SU-DHL-6 (cell line): ENCODE measurements around the gene CHL1.

ENCODE experiments used
- H2AFZ ChIP-seq: fragments of 200-600 bp; sonication (generic); 2 replicates; pipeline ENCODE4 v1.6.1; 2014; ENCODE audit warnings: low read depth, mild to moderate bottlenecking, moderate library complexity, mixed read lengths, antibody characterized with exemption, low read length; ENCODE audit not compliant: severe bottlenecking
- H3F3A ChIP-seq: fragments of 200-600 bp; shearing (Covaris generic); 2 replicates; pipeline ENCODE4 v1.6.0; 2016; ENCODE audit warnings: antibody characterized with exemption, mild to moderate bottlenecking; ENCODE audit not compliant: insufficient read depth
- H3K27ac ChIP-seq: fragments of 200-600 bp; sonication (generic); 2 replicates; pipeline ENCODE4 v1.5.1; 2016; ENCODE audit warnings: low read depth, mild to moderate bottlenecking, low read length, moderate library complexity, mixed read lengths
- H3K27me3 ChIP-seq: fragments of 200-600 bp; sonication (generic), shearing (Covaris generic); 2 replicates; pipeline ENCODE4 v1.6.0; 2014; ENCODE audit warnings: mild to moderate bottlenecking, low read length
- H3K36me3 ChIP-seq: fragments of 200-600 bp; sonication (generic); 2 replicates; pipeline ENCODE4 v1.6.1; 2014; ENCODE audit warnings: mild to moderate bottlenecking, low read length, mixed read lengths
- H3K4me2 ChIP-seq: fragments of 300-600, 200-600 bp; shearing (Covaris generic), sonication (generic); 2 replicates; pipeline ENCODE4 v1.6.0; 2014; ENCODE audit warnings: low read length, low read depth, mild to moderate bottlenecking; ENCODE audit not compliant: poor library complexity, severe bottlenecking
- H3K4me3 ChIP-seq: fragments of 200-600 bp; sonication (generic); 2 replicates; pipeline ENCODE4 v1.5.1; 2014; ENCODE audit warnings: antibody characterized with exemption, low read length, mild to moderate bottlenecking, mixed read lengths; ENCODE audit not compliant: insufficient read depth, poor library complexity, severe bottlenecking
- H3K79me2 ChIP-seq: fragments of 200-600 bp; sonication (generic); 2 replicates; pipeline ENCODE4 v1.6.1; 2014; ENCODE audit warnings: mild to moderate bottlenecking, low read length, moderate library complexity; ENCODE audit not compliant: insufficient read depth
- H3K9ac ChIP-seq: fragments of 200-600 bp; sonication (generic); 2 replicates; pipeline ENCODE4 v1.7.0; 2014; ENCODE audit warnings: mild to moderate bottlenecking, low read length
- H3K9me2 ChIP-seq: fragments of 200-600 bp; sonication (generic); replicated peaks from 2 replicates; pipeline ENCODE4 v1.6.1; 2014; ENCODE audit warnings: low read length; ENCODE audit not compliant: insufficient read depth
- H3K9me3 ChIP-seq: fragments of 200-600 bp; sonication (generic); 2 replicates; pipeline ENCODE4 v1.6.1; 2014; ENCODE audit warnings: low read length, mixed read lengths; ENCODE audit not compliant: insufficient read depth
- H4K20me1 ChIP-seq: fragments of 200-600 bp; sonication (generic); 2 replicates; pipeline ENCODE4 v1.6.1; 2014; ENCODE audit warnings: low read depth, mild to moderate bottlenecking, antibody characterized with exemption, low read length, moderate library complexity, mixed read lengths
- EZH2phosphoT487 ChIP-seq: fragments of 200-600 bp; sonication (generic), shearing (Covaris generic); conservative IDR thresholded peaks from 2 replicates; pipeline ENCODE4 v1.6.1; 2018; ENCODE audit warnings: mild to moderate bottlenecking, antibody characterized with exemption, low read length, moderate library complexity, mixed read lengths
- TF ChIP-seq, protein P1 (sequence below): fragments of 200-600 bp; sonication (generic); IDR thresholded peaks from one replicate; pipeline ENCODE4 v1.5.1; 2017; ENCODE audit warnings: antibody characterized with exemption, mild to moderate bottlenecking, low read length, moderate library complexity; ENCODE audit not compliant: insufficient read depth, poor library complexity, severe bottlenecking

Gene CHL1

GRCh38 chr3:435161-435560 lies 238.6 kb downstream of the CHL1 start:
- no peaks in the 10 kb centered on the region for H4K20me1 ChIP-seq
- no peak overlapping the region for H2AFZ ChIP-seq
- H3F3A ChIP-seq = no peaks in the 10 kb centered on the region
- no peak overlapping the region for H3K27ac ChIP-seq
- H3K9me3 ChIP-seq = no peaks in the 10 kb centered on the region
- no peaks in the 10 kb centered on the region for H3K27me3 ChIP-seq
- no peak overlapping the region for H3K4me3 ChIP-seq
- no peak overlapping the region for H3K9ac ChIP-seq
- H3K9me2 ChIP-seq = no peaks in the 10 kb centered on the region
- H3K4me2 ChIP-seq = no peak overlapping the region
- H3K79me2 ChIP-seq = no peaks in the 10 kb centered on the region
- TF ChIP-seq, protein P1, sequence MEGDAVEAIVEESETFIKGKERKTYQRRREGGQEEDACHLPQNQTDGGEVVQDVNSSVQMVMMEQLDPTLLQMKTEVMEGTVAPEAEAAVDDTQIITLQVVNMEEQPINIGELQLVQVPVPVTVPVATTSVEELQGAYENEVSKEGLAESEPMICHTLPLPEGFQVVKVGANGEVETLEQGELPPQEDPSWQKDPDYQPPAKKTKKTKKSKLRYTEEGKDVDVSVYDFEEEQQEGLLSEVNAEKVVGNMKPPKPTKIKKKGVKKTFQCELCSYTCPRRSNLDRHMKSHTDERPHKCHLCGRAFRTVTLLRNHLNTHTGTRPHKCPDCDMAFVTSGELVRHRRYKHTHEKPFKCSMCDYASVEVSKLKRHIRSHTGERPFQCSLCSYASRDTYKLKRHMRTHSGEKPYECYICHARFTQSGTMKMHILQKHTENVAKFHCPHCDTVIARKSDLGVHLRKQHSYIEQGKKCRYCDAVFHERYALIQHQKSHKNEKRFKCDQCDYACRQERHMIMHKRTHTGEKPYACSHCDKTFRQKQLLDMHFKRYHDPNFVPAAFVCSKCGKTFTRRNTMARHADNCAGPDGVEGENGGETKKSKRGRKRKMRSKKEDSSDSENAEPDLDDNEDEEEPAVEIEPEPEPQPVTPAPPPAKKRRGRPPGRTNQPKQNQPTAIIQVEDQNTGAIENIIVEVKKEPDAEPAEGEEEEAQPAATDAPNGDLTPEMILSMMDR = no peak
- TF ChIP-seq EZH2phosphoT487 = no peak
- no peaks in the 10 kb centered on the region for H3K36me3 ChIP-seq

GRCh38 chr3:436053-436452 lies 239.5 kb downstream of the CHL1 start:
- H2AFZ ChIP-seq = no peak overlapping the region
- no peak overlapping the region for H3K4me2 ChIP-seq
- H3K9me3 ChIP-seq = no peaks in the 10 kb centered on the region
- H3K36me3 ChIP-seq = no peaks in the 10 kb centered on the region
- no peak overlapping the region for H3K27ac ChIP-seq
- TF ChIP-seq, protein P1 = no peak
- TF ChIP-seq EZH2phosphoT487 = no peak
- no peaks in the 10 kb centered on the region for H3K27me3 ChIP-seq
- no peaks in the 10 kb centered on the region for H3F3A ChIP-seq
- H3K9me2 ChIP-seq = no peaks in the 10 kb centered on the region
- no peaks in the 10 kb centered on the region for H4K20me1 ChIP-seq
- H3K9ac ChIP-seq = no peak overlapping the region
- H3K4me3 ChIP-seq = no peak overlapping the region
- no peaks in the 10 kb centered on the region for H3K79me2 ChIP-seq

- H3K9me2 ChIP-seq = no peaks in the 10 kb centered on the region
- no peak for TF ChIP-seq EZH2phosphoT487
- TF ChIP-seq, protein P1 = no peak
- no peak overlapping the region for H2AFZ ChIP-seq
- no peak overlapping the region for H3K9ac ChIP-seq
- H4K20me1 ChIP-seq = no peaks in the 10 kb centered on the region
- H3K27me3 ChIP-seq = no peaks in the 10 kb centered on the region
- no peak overlapping the region for H3K4me2 ChIP-seq
- no peaks in the 10 kb centered on the region for H3K9me3 ChIP-seq
- no peaks in the 10 kb centered on the region for H3K79me2 ChIP-seq
- H3K36me3 ChIP-seq = no peaks in the 10 kb centered on the region
- H3F3A ChIP-seq = no peaks in the 10 kb centered on the region
- H3K27ac ChIP-seq = no peak overlapping the region
- no peak overlapping the region for H3K4me3 ChIP-seq
Measured at GRCh38 chr3:440826-441225, 244.3 kb downstream of the CHL1 start.

DNA sequence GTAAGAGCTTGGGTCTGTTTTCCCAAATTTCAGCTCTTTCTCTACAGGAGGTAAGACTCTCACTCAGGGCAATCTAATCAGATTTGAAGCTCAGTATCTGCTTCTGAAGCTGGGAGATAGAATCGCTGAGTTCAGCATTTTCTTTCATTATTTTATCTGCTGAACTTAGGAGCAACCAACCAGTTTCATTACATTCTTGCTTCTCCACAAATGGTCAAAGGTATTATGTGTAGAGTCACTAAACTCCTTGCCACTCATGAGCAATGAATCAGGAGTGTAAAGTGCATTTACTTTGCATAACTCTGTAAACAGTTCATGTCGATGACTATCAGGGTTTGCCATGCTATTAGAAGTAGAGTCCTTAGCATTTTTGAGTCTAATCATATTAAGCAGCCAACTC lies 249.4 kb downstream of the CHL1 start:
- H4K20me1 ChIP-seq = no peaks in the 10 kb centered on the region
- TF ChIP-seq, protein P1 = no peak
- TF ChIP-seq EZH2phosphoT487 = no peak
- H3K27me3 ChIP-seq = no peaks in the 10 kb centered on the region

More for the DNA sequence above, 249.4 kb downstream of the CHL1 start:
- Histone ChIP-seq H3K4me3 (no peak overlapping the region), H3K27ac (no peak overlapping the region), H3K79me2 (no peaks in the 10 kb centered on the region), H3K9me3 (no peaks in the 10 kb centered on the region), H3K36me3 (no peaks in the 10 kb centered on the region), H3K9ac (no peak overlapping the region), H3K4me2 (no peak overlapping the region), H3K9me2 (no peaks in the 10 kb centered on the region), H3F3A (no peaks in the 10 kb centered on the region), H2AFZ (no peak overlapping the region)
